SK-N-SH (cell line): ENCODE results near the gene GP1BA. TPM values are rescaled to one million over a fixed set of nuclear protein-coding genes. Genes with fewer than 3 reads are reported as not detected.

ENCODE experiments used
- CTCF ChIA-PET: fragments of 300-600, 350-600 bp; formaldehyde crosslinking; extraction: SDS; loops from one replicate; lab custom pipeline; 2021; lab: Yijun Ruan, JAX
- POLR2A ChIA-PET: fragments of 350-600 bp; sonication (Branson Sonifier 250); formaldehyde crosslinking; extraction: SDS; loops from one replicate; lab custom pipeline; 2020; ENCODE audit warnings: antibody characterized with exemption, inconsistent platforms; lab: Yijun Ruan, JAX
- DNase-seq: peaks from one replicate; pipeline ENCODE4 v3.0.0; 2012
- H2AFZ ChIP-seq: fragments of 200-600 bp; sonication (generic); 2 replicates; pipeline ENCODE4 v1.8.1; 2016; ENCODE audit warnings: antibody characterized with exemption, mild to moderate bottlenecking, low read depth
- H3F3A ChIP-seq: fragments of 200-600 bp; sonication (generic); replicated peaks from 2 replicates; pipeline ENCODE3; 2016; ENCODE audit warnings: antibody characterized with exemption, mild to moderate bottlenecking; ENCODE audit not compliant: insufficient read depth
- H3K27ac ChIP-seq, 2 experiments: fragments of 200-500 bp in 1 of 2; fragments of 200-600 bp in 1 of 2; sonication (Bioruptor generic) in 1 of 2; sonication (generic), shearing (Covaris generic) in 1 of 2; 2 replicates each; pipeline versions ENCODE4 v1.5.1 to v1.6.1; 2014 to 2016; ENCODE audit warnings: low read depth in 2 of 2, inconsistent platforms in 1 of 2, low read length in 1 of 2, mild to moderate bottlenecking in 1 of 2, mixed read lengths in 1 of 2
- H3K27me3 ChIP-seq: fragments of 200-600 bp; sonication (generic), shearing (Covaris generic); 2 replicates; pipeline ENCODE4 v1.6.1; 2016; ENCODE audit warnings: mixed run types; ENCODE audit not compliant: insufficient read depth
- H3K36me3 ChIP-seq, 2 experiments: fragments of 200-500 bp in 1 of 2; fragments of 200-600 bp in 1 of 2; sonication (Bioruptor generic) in 1 of 2; sonication (generic) in 1 of 2; replicated peaks in 1 of 2; 2 replicates each; pipeline versions ENCODE3 to v1.5.1; 2014 to 2016; ENCODE audit warnings: low read length in 1 of 2, mild to moderate bottlenecking in 1 of 2; ENCODE audit not compliant: insufficient read depth in 2 of 2, control insufficient read depth in 1 of 2
- H3K4me1 ChIP-seq, 2 experiments: fragments of 200-500 bp in 1 of 2; fragments of 200-600 bp in 1 of 2; sonication (Bioruptor generic) in 1 of 2; sonication (generic), shearing (Covaris generic) in 1 of 2; 2 replicates each; pipeline versions ENCODE4 v1.5.1 to v1.6.1; 2014 to 2016; ENCODE audit warnings: low read depth in 1 of 2, low read length in 1 of 2, mixed run types in 1 of 2; ENCODE audit not compliant: insufficient read depth in 2 of 2, control insufficient read depth in 1 of 2
- H3K4me2 ChIP-seq: fragments of 200-600 bp; sonication (generic), shearing (Covaris generic); 2 replicates; pipeline ENCODE4 v1.6.1; 2017; ENCODE audit warnings: mixed run types
- H3K4me3 ChIP-seq, 2 experiments: fragments of 200-500 bp in 1 of 2; fragments of 200-600 bp in 1 of 2; sonication (Bioruptor generic) in 1 of 2; sonication (generic), shearing (Covaris generic) in 1 of 2; 2 replicates each; pipeline versions ENCODE4 v1.5.1 to v1.8.1; 2014 to 2016; ENCODE audit warnings: low read depth in 2 of 2, inconsistent platforms in 1 of 2, low read length in 1 of 2, mild to moderate bottlenecking in 1 of 2, mixed read lengths in 1 of 2, moderate library complexity in 1 of 2
- H3K79me2 ChIP-seq: fragments of 200-600 bp; sonication (generic); 2 replicates; pipeline ENCODE4 v1.8.1; 2017; ENCODE audit warnings: mild to moderate bottlenecking; ENCODE audit not compliant: insufficient read depth
- H3K9ac ChIP-seq: fragments of 200-600 bp; sonication (generic); 2 replicates; pipeline ENCODE4 v1.6.1; 2017; ENCODE audit warnings: mixed run types
- H3K9me2 ChIP-seq: fragments of 200-600 bp; sonication (generic); 2 replicates; pipeline ENCODE4 v1.6.1; 2017; ENCODE audit warnings: mixed run types
- H3K9me3 ChIP-seq: fragments of 200-600 bp; sonication (generic); 2 replicates; pipeline ENCODE4 v1.6.1; 2017; ENCODE audit warnings: mixed run types, mild to moderate bottlenecking, moderate library complexity
- H4K20me1 ChIP-seq: fragments of 200-600 bp; sonication (generic); 2 replicates; pipeline ENCODE4 v1.6.1; 2017; ENCODE audit warnings: mild to moderate bottlenecking, mixed run types; ENCODE audit not compliant: insufficient read depth
- EP300 ChIP-seq, 2 experiments: IDR thresholded peaks; 2 replicates each; pipeline versions ENCODE4 v1.4.0 to v1.6.1; 2012; ENCODE audit warnings: borderline replicate concordance in 1 of 2, low read depth in 1 of 2, low read length in 1 of 2
- EZH2phosphoT487 ChIP-seq: fragments of 200-600 bp; sonication (generic); IDR thresholded peaks from 2 replicates; pipeline ENCODE4 v1.6.1; 2017; ENCODE audit warnings: low read depth, mixed run types, mild to moderate bottlenecking, antibody characterized with exemption, moderate library complexity, borderline replicate concordance
- FOSL2 ChIP-seq: IDR thresholded peaks from 2 replicates; pipeline ENCODE4 v1.4.0; 2012; ENCODE audit warnings: low read depth, mild to moderate bottlenecking, moderate library complexity, borderline replicate concordance
- FOXM1 ChIP-seq: IDR thresholded peaks from 2 replicates; pipeline ENCODE4 v1.4.0; 2012; ENCODE audit warnings: low read depth, mild to moderate bottlenecking
- GABPA ChIP-seq: IDR thresholded peaks from 2 replicates; pipeline ENCODE4 v1.4.0; 2012; ENCODE audit warnings: low read depth, mild to moderate bottlenecking
- GATA2 ChIP-seq: sonication (generic); formaldehyde crosslinking; IDR thresholded peaks from 2 replicates; pipeline ENCODE4 v1.5.0; 2020; ENCODE audit warnings: mild to moderate bottlenecking, missing genetic modification reagents
- MAX ChIP-seq: IDR thresholded peaks from 2 replicates; pipeline ENCODE4 v1.4.0; 2012; ENCODE audit warnings: low read depth
- NFIC ChIP-seq: IDR thresholded peaks from 2 replicates; pipeline ENCODE4 v1.4.0; 2012; ENCODE audit warnings: borderline replicate concordance
- RFX5 ChIP-seq: IDR thresholded peaks from 2 replicates; pipeline ENCODE4 v1.6.1; 2012; ENCODE audit warnings: mild to moderate bottlenecking, improper control_type of control experiment, low read length
- SIN3A ChIP-seq: IDR thresholded peaks from 2 replicates; pipeline ENCODE4 v1.6.1; 2012; ENCODE audit warnings: low read depth, mild to moderate bottlenecking, low read length, moderate library complexity, borderline replicate concordance
- TCF12 ChIP-seq: IDR thresholded peaks from 2 replicates; pipeline ENCODE4 v1.4.0; 2012
- TEAD4 ChIP-seq: IDR thresholded peaks from 2 replicates; pipeline ENCODE4 v1.4.0; 2012; ENCODE audit warnings: mild to moderate bottlenecking, borderline replicate concordance; ENCODE audit not compliant: insufficient read depth
- USF1 ChIP-seq: IDR thresholded peaks from 2 replicates; pipeline ENCODE4 v1.4.0; 2012; ENCODE audit warnings: low read depth, borderline replicate concordance
- YY1 ChIP-seq: IDR thresholded peaks from 2 replicates; pipeline ENCODE4 v1.4.0; 2012; ENCODE audit warnings: low read depth, mild to moderate bottlenecking
- ZBTB33 ChIP-seq: IDR thresholded peaks from 2 replicates; pipeline ENCODE4 v1.4.0; 2012; ENCODE audit warnings: low read depth, borderline replicate concordance
- WGBS: methylation state at CpG from one replicate; pipeline ENCODE4 v1.1.6; 2017; ENCODE audit warnings: low lambda C conversion rate; 5-methylcytosine and 5-hydroxymethylcytosine counted together
- polyA plus RNA-seq, 3 experiments: library from polyadenylated mRNA; depleted of rRNA; stranded (reverse); fragments of >200 nt; gene quantifications; 2 replicates each; pipeline ENCODE4 v1.2.3, GENCODE V29; 2012

The GP1BA gene
- polyA plus RNA-seq (2012; rRNA removed), result not detected in 2 replicates
- not detected in 2 replicates for polyA plus RNA-seq (2012; cell fraction: cytosol; rRNA removed)
- polyA plus RNA-seq (2012; cell fraction: nucleus; rRNA removed), result not detected in 2 replicates

- POLR2A ChIA-PET, result no interaction called here
- H3K9ac ChIP-seq, result no peak within 1 kb of the TSS
- no peak within 1 kb of the TSS for H3K4me2 ChIP-seq
- no peaks in the 10 kb centered on the region for H3K79me2 ChIP-seq
- peaks cover 6% of the 10 kb centered on the region in 2 experiments for H3K36me3 ChIP-seq
- CTCF ChIA-PET, result interaction anchor here (1.6 to 1.9 kb wide), 2 partner anchors 55 to 142 kb away, joined by 3 to 6 read pairs; partner anchors contain the start of gene CAMTA2
- 88% methylated on average over 14 of the region's 14 CpGs for WGBS
- H3K27ac ChIP-seq, result no peak within 1 kb of the TSS
- H3K9me3 ChIP-seq, result no peaks in the 10 kb centered on the region
- no peak within 1 kb of the TSS for H2AFZ ChIP-seq
- H3K27me3 ChIP-seq, result no peaks in the 10 kb centered on the region
- H4K20me1 ChIP-seq, result no peaks in the 10 kb centered on the region
- H3K9me2 ChIP-seq, result no peaks in the 10 kb centered on the region
- H3K4me1 ChIP-seq, result peaks cover 0 to 9% of the 10 kb centered on the region in 2 experiments; a peak in 2 of 4 replicates
- no peak for DNase-seq
- no peak within 1 kb of the TSS for H3K4me3 ChIP-seq
- H3F3A ChIP-seq, result no peaks in the 10 kb centered on the region
- no peak for TF ChIP-seq TEAD4
- no peak for TF ChIP-seq NFIC
- no peak for TF ChIP-seq EP300 (IDR thresholded peaks at IDR 0.05; ENCODE audit: borderline replicate concordance in 1 of 2, low read depth in 1 of 2, low read length in 1 of 2)
- TF ChIP-seq GABPA, result no peak
- no peak for TF ChIP-seq ZBTB33
- TF ChIP-seq GATA2 (CRISPR knock-in tag), result no peak
- TF ChIP-seq EZH2phosphoT487, result no peak
- no peak for TF ChIP-seq RFX5
- no peak for TF ChIP-seq SIN3A
- no peak for TF ChIP-seq TCF12
- TF ChIP-seq FOXM1, result no peak
- TF ChIP-seq YY1, result no peak
- no peak for TF ChIP-seq MAX
- no peak for TF ChIP-seq USF1
Observed at GRCh38 chr17:4931963-4932362, at the start of gene GP1BA. GP1BA (plus strand) TSS chr17:4932277; CDS start chr17:4932605, 328 bp downstream.

GRCh38 chr17:4884489-4884888 is 47.6 kb upstream of the GP1BA start:
- Histone ChIP-seq H3K9ac (no peak overlapping the region), H4K20me1 (no peaks in the 10 kb centered on the region), H3K36me3 (peaks cover 4 to 40% of the 10 kb centered on the region in 2 experiments), H3K9me3 (no peaks in the 10 kb centered on the region), H3K27ac (no peak overlapping the region), H3F3A (peaks cover 3% of the 10 kb centered on the region), H3K4me2 (no peak overlapping the region), H3K27me3 (no peaks in the 10 kb centered on the region), H3K4me3 (no peak overlapping the region), H3K4me1 (no peaks in the 10 kb centered on the region), H2AFZ (no peak overlapping the region), H3K79me2 (no peaks in the 10 kb centered on the region), H3K9me2 (no peaks in the 10 kb centered on the region)
- ChIA-PET POLR2A (no interaction called here), CTCF (interaction anchor here (0.9 to 16.4 kb wide), 5 partner anchors 24 to 154 kb away, joined by 3 to 235 read pairs (median 4); partner anchors contain the start of genes GLTPD2, MED11 and VMO1)
- no peak for TF ChIP-seq FOSL2
- no peak for DNase-seq
- 100% methylated on average over 3 of the region's 4 CpGs for WGBS
